PFSK-1 (cell line): ENCODE measurements around the gene TUBE1.

Experiments used
- FOXP2 ChIP-seq: optimal IDR thresholded peaks from 2 replicates; pipeline ENCODE3; 2011; ENCODE audit warnings: borderline replicate concordance, control low read depth, inconsistent platforms; ENCODE audit not compliant: insufficient read depth; ENCODE audit errors: extremely low read length, extremely low read depth
- POLR2AphosphoS5 ChIP-seq: IDR thresholded peaks from 2 replicates; pipeline ENCODE4 v1.6.1; 2012; ENCODE audit warnings: low read depth, mild to moderate bottlenecking, control low read depth, low read length, moderate library complexity
- SIN3A ChIP-seq: IDR thresholded peaks from 2 replicates; pipeline ENCODE4 v1.6.1; 2012; ENCODE audit warnings: mild to moderate bottlenecking, low read length, moderate library complexity, borderline replicate concordance; ENCODE audit not compliant: insufficient read depth
- TAF1 ChIP-seq: IDR thresholded peaks from 2 replicates; pipeline ENCODE4 v1.6.1; 2012; ENCODE audit warnings: low read length, control low read depth, borderline replicate concordance; ENCODE audit not compliant: insufficient read depth
- TF ChIP-seq, protein P1 (sequence below), 2 experiments: IDR thresholded peaks; 2 replicates each; pipeline versions ENCODE4 v1.6.1 to v1.8.0; 2011 to 2012; ENCODE audit warnings: low read depth in 2 of 2, low read length in 2 of 2, control low read depth in 1 of 2, inconsistent platforms in 1 of 2, mild to moderate bottlenecking in 1 of 2, moderate library complexity in 1 of 2; ENCODE audit not compliant: insufficient read depth in 1 of 2

Gene TUBE1

DNA sequence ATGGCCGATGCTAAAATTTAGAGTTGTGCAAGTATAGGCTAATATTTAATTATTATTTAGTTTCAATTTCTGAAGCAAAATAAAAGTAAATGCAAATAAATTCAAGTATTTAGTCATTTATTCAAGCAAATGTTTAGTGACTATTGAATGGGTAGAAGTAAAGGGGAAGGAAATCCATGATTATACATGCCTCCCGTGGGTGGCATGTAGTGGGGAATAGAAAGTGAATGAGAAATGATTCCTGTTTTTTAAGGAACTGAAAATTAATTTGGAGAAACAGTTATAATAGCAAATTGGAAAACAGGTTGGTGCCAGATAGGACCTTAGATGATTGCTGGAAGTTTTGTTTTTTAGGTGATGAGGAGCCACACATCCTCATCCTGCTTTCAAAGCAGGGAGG is 35.5 kb upstream of the TUBE1 start:
- TF ChIP-seq TAF1 (no peak), SIN3A (no peak), FOXP2 (no peak), POLR2AphosphoS5 (no peak)
- TF ChIP-seq, protein P1, sequence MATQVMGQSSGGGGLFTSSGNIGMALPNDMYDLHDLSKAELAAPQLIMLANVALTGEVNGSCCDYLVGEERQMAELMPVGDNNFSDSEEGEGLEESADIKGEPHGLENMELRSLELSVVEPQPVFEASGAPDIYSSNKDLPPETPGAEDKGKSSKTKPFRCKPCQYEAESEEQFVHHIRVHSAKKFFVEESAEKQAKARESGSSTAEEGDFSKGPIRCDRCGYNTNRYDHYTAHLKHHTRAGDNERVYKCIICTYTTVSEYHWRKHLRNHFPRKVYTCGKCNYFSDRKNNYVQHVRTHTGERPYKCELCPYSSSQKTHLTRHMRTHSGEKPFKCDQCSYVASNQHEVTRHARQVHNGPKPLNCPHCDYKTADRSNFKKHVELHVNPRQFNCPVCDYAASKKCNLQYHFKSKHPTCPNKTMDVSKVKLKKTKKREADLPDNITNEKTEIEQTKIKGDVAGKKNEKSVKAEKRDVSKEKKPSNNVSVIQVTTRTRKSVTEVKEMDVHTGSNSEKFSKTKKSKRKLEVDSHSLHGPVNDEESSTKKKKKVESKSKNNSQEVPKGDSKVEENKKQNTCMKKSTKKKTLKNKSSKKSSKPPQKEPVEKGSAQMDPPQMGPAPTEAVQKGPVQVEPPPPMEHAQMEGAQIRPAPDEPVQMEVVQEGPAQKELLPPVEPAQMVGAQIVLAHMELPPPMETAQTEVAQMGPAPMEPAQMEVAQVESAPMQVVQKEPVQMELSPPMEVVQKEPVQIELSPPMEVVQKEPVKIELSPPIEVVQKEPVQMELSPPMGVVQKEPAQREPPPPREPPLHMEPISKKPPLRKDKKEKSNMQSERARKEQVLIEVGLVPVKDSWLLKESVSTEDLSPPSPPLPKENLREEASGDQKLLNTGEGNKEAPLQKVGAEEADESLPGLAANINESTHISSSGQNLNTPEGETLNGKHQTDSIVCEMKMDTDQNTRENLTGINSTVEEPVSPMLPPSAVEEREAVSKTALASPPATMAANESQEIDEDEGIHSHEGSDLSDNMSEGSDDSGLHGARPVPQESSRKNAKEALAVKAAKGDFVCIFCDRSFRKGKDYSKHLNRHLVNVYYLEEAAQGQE (IDR thresholded peaks at IDR 0.05; ENCODE audit: insufficient read depth in 1 of 2, low read depth in 2 of 2, low read length in 2 of 2), result no peak

DNA sequence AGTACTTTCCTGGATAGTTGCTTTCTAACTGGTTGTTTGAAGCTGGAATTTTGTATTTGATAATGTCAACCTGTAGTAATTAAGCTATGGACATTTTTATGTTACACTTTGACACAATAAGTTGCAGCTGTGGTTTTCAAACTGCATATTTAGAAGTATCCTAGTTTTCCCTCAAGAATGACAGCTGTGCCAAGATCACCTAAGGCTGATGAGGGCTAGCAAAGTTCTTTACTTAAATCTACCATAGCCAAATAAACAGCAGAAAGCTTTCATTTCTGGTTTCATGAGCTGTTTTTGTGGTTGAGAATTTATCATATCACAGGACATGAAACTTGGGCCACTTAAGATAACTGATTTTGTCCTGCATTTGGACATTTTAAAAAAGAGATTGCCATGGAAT is 30.8 kb upstream of the TUBE1 start:
- TF ChIP-seq, protein P1 (IDR thresholded peaks at IDR 0.05; ENCODE audit: insufficient read depth in 1 of 2, low read depth in 2 of 2, low read length in 2 of 2), result no peak
- TF ChIP-seq TAF1 (no peak), SIN3A (no peak), POLR2AphosphoS5 (no peak), FOXP2 (no peak)

DNA sequence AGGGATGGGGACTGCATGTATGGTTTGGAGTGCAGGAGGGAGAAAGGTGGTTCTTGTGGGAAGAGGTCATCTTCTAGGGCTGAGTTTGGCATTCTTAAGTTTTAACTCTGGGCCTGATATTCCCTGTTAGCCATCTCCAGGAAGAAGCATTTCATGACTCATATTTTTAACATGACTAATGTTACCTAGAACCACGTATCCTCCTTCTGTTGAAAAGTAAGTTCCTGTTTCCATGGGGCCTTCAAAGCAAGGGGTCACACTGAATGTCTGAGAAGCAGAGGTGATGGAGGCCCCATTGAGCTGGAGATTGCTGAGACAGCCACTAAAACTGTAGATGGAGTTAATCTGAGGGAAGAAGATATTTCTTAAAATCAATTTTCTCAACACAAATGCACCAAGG is 30.3 kb upstream of the TUBE1 start:
- no peak for TF ChIP-seq TAF1
- TF ChIP-seq POLR2AphosphoS5, result no peak
- no peak for TF ChIP-seq SIN3A
- TF ChIP-seq, protein P1 (IDR thresholded peaks at IDR 0.05; ENCODE audit: insufficient read depth in 1 of 2, low read depth in 2 of 2, low read length in 2 of 2), result no peak
- TF ChIP-seq FOXP2, result no peak

DNA sequence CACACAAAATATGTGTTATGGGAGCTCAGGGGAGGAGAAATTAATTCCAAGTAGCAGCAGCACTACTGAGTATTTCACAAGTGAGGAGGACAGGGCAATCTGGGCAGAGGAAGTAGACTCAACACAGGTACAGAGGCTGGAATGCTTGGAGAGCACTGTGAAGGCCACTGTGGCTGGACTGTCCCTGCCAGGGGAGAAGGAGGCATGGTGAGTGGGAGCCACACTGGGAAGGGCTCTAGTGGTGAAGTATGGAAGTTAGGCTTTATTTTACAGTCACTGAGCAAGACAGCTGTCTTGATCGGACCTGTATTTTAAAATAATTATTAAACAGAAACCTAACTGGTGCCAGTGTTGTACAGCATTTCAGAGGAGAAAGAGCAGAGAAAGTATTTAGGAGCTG is 28.9 kb upstream of the TUBE1 start:
- TF ChIP-seq TAF1 (no peak), FOXP2 (no peak), POLR2AphosphoS5 (no peak), SIN3A (no peak)
- TF ChIP-seq, protein P1 (IDR thresholded peaks at IDR 0.05; ENCODE audit: insufficient read depth in 1 of 2, low read depth in 2 of 2, low read length in 2 of 2), result no peak
